Brain microvascular endothelial cell (primary cell): ENCODE measurements around the gene CRB2.

Experiments used
- DNase-seq: peaks from one replicate; pipeline ENCODE4 v3.0.0-alpha.2; 2020
- H3K27ac ChIP-seq: fragments of 250-450 bp; sonication (Bioruptor Pico); 2 replicates; pipeline ENCODE4 v1.5.1; 2020; ENCODE audit warnings: mild to moderate bottlenecking, moderate library complexity
- H3K27me3 ChIP-seq: fragments of 250-450 bp; sonication (Bioruptor Pico); replicated peaks from 2 replicates; pipeline ENCODE4 v1.5.1; 2020; ENCODE audit warnings: mild to moderate bottlenecking
- H3K36me3 ChIP-seq: fragments of 250-450 bp; sonication (Bioruptor Pico); replicated peaks from 2 replicates; pipeline ENCODE4 v1.5.1; 2020; ENCODE audit warnings: mild to moderate bottlenecking
- H3K4me3 ChIP-seq: 2 replicates; pipeline ENCODE4 v1.5.1; 2011; ENCODE audit warnings: low read depth, mild to moderate bottlenecking, control low read depth, low read length, moderate library complexity
- CTCF ChIP-seq: IDR thresholded peaks from 2 replicates; pipeline ENCODE4 v1.5.1; 2011; ENCODE audit warnings: low read depth, mild to moderate bottlenecking, moderate library complexity, low read length, control low read depth, inconsistent platforms; ENCODE audit errors: missing control alignments
- in situ Hi-C: cut with HindIII; loops from 2 replicates; pipeline ENCODE4 v1.10.0; 2017; ENCODE audit warnings: low sequenced_read_pairs, low pct_ligation_motif_present

The CRB2 gene

DNA sequence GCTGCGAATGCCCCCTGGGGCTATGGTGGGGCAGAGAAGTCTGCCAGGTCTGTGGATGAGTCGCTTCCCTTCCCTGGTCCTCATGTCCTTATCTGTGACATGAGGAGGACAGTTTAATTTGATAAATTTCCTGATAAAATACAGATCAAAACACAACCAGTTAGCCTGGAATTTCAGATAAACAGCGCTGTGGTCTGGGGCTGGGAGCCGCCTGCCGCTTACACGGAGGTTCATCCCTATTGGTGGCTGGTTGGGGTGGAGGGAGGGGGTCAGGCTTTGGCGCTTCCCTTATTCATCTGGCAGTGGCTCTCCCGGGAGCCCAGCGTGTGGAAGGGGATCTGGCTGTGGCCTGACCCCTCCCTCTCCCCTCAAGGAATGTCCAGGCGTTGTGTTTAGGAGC is 17.9 kb downstream of the CRB2 start:
- no peak for DNase-seq
- peaks cover 63% of the 10 kb centered on the region for H3K27me3 ChIP-seq
- no peak for TF ChIP-seq CTCF
- in situ Hi-C loops: no loop called here
- H3K27ac ChIP-seq: no peak overlapping the region
- H3K36me3 ChIP-seq: no peaks in the 10 kb centered on the region
- H3K4me3 ChIP-seq: no peak overlapping the region

- no peak overlapping the region for H3K27ac ChIP-seq
- no peaks in the 10 kb centered on the region for H3K36me3 ChIP-seq
- DNase-seq: no peak
- in situ Hi-C loops: no loop called here
- TF ChIP-seq CTCF: no peak
- H3K4me3 ChIP-seq: no peak overlapping the region
- peaks cover 52% of the 10 kb centered on the region for H3K27me3 ChIP-seq
Measured at GRCh38 chr9:123375469-123376132, 19.6 kb downstream of the CRB2 start.

GRCh38 chr9:123376218-123377071 is 20.4 kb downstream of the CRB2 start:
- Histone ChIP-seq H3K4me3 (no peak overlapping the region), H3K27ac (no peak overlapping the region), H3K36me3 (no peaks in the 10 kb centered on the region), H3K27me3 (peaks cover 46% of the 10 kb centered on the region)
- in situ Hi-C loops: no loop called here
- no peak for DNase-seq
- TF ChIP-seq CTCF: no peak

GRCh38 chr9:123377211-123377971 is 21.4 kb downstream of the CRB2 start:
- DNase-seq: no peak
- H3K27ac ChIP-seq: no peak overlapping the region

GRCh38 chr9:123378025-123378424 is 22.0 kb downstream of the CRB2 start:
- Histone ChIP-seq H3K27ac (no peak overlapping the region), H3K4me3 (no peak overlapping the region)
- DNase-seq: no peak

More at GRCh38 chr9:123377211-123377971, 21.4 kb downstream of the CRB2 start:
- no peak overlapping the region for H3K4me3 ChIP-seq
- in situ Hi-C loops: no loop called here
- H3K27me3 ChIP-seq: peaks cover 37% of the 10 kb centered on the region
- no peaks in the 10 kb centered on the region for H3K36me3 ChIP-seq
- TF ChIP-seq CTCF: no peak

More at GRCh38 chr9:123378025-123378424, 22.0 kb downstream of the CRB2 start:
- TF ChIP-seq CTCF: no peak
- H3K27me3 ChIP-seq: peaks cover 30% of the 10 kb centered on the region
- H3K36me3 ChIP-seq: no peaks in the 10 kb centered on the region
- in situ Hi-C loops: no loop called here
